ENCODE results near the gene KCNK18.

DNA sequence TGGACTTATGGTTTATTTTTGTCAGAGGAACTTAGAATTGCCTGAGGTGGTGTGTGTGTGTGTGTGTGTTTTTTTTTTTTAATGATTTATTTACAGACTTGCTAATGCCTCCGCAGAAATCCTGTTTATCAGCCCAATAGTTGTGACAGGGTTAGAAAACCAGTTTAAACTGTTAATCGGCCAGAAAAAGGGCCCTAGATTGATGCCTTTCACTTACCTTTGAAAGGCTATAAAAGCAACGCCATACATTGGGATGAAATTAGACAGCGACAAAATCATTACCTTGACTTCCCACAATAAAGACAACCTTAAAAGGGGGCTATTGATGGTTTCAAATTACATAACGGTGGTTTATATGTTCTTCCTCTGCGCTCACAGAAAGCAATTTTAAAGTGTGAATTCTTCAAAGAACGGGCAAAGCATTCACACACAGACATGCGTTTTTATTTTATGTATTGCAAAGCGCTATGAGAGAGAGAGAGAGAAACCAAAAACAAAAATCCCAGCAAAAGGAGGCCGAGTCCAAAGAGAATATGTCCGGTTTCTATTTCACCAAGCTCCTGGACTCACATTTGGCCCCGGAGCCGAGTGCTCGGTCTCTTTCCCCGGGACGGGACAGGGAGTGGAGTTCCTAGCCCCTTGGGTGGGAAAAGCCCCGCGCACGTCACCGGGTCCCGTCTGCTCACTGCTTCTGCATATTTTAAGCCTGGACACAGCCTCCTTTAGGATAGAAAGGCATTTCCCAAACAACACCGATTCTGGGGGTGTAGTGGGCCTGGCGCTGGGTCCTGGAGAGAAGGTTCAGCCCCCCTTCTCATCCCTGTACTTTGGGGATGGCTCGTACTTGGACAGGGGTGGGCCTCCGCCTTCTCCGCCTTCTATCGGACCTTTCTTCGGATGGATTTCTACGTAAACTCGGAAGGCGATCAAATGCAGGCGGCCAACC is 32.4 kb upstream of the KCNK18 start:
- TF ChIP-seq CTCF (conservative IDR thresholded peaks at IDR 0.05) (no peak), ZFX (IDR thresholded peaks at IDR 0.05) (no peak)

Data from C4-2B (cell line).